ENCODE data around the gene SMG6. TPM values are rescaled to one million over a fixed set of nuclear protein-coding genes. Genes with fewer than 3 reads are reported as not detected.
A peak's percentile ranks its signal among the peaks of the same experiment; 100 is the strongest.

Gene SMG6
- polyA plus RNA-seq, 3 donors, result 31.1 to 36.1 (median 32.9) TPM

GRCh38 chr17:2037155-2037554, 266.4 kb downstream of the SMG6 start:
- DNase-seq (ENCODE audit: low read depth in 3 of 3, low spot score in 2 of 3), result no peak

- no peak for DNase-seq (ENCODE audit: low read depth in 3 of 3, low spot score in 2 of 3)
These were observed 267.8 kb downstream of the SMG6 start for GRCh38 chr17:2035541-2036488.

- DNase-seq (ENCODE audit: low read depth in 3 of 3, low spot score in 2 of 3), result no peak
These were observed 268.6 kb downstream of the SMG6 start for GRCh38 chr17:2034806-2035540.

- DNase-seq (ENCODE audit: low read depth in 3 of 3, low spot score in 2 of 3), result no peak
These were observed 269.4 kb downstream of the SMG6 start for GRCh38 chr17:2034157-2034556.

DNA sequence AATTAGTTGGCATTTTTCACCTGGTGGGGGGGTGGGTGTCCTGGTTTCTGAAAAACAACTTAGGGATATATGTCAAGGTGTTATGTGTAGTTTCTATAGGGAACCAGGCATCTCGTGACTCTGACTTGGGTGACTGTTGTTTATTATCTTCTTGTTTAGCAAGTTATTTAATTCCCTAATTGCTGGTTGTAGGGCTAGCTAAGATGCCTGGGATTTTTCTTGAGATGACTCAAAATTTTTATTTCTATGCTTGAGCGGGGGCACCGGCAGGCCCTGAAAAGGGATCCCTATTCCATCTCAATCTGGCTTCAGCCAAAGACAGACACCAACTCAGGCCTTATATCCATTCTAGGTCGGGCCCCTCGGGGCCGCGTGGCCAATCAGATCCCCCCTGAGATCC, 270.4 kb downstream of the SMG6 start:
- DNase-seq (ENCODE audit: low read depth in 3 of 3, low spot score in 2 of 3), result no peak

- no peak for DNase-seq (ENCODE audit: low read depth in 3 of 3, low spot score in 2 of 3)
These were observed 272.8 kb downstream of the SMG6 start for GRCh38 chr17:2030779-2031163.

DNA sequence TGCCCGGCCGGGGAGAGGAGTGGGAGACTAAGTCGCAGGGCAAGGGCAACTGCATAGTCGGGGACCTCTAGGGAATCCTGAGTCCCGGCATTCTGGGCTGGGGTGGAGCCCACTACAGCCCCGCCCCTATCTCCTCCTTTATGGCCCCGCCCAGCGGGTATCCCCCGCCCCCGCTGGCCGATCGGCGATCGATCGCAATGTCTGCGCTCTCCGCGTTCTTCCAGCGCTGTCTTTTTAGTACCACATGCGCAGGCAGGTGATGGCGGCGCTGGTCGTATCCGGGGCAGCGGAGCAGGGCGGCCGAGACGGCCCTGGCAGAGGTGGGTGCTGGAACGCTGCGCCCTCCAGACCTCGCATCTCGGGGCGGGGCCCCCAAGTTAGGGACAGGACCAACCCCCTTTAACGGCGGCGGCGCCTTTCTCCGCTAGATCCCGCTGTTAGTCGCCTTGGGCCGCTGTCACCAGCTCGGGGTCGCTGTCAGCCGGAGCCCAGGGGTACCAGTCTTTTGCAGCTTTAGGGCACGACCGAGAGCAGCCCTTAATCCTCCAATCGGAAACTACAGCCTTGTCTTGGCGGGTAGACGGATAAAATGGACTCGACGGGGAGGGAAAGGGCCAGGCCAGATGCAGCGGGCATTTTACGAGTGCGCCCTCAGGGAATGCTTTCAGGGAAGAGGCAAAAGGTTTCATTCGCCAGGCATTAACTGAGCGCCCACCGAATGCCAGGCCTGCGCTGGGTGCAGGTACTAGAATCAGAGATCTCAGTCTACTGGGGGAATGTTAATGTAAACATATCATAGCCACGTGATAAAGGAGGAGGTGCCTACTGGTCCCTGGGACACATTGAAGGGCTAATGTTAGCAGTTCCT, 273.4 kb downstream of the SMG6 start, which contains the start of gene DPH1:
Gene DPH1, plus strand, starts transcription at position 243 of the 868 bp plus-strand sequence. Its CDS starts 17 bp downstream, at position 260.
- peak in 1 of 3 donors; percentile 62 for DNase-seq (ENCODE audit: low read depth in 3 of 3, low spot score in 2 of 3)

GRCh38 chr17:2028737-2029136, 274.8 kb downstream of the SMG6 start:
- no peak for DNase-seq (ENCODE audit: low read depth in 3 of 3, low spot score in 2 of 3)

GRCh38 chr17:2028234-2028614, 275.4 kb downstream of the SMG6 start:
- DNase-seq (ENCODE audit: low read depth in 3 of 3, low spot score in 2 of 3), result no peak

- no peak for DNase-seq (ENCODE audit: low read depth in 3 of 3, low spot score in 2 of 3)
These were observed 275.9 kb downstream of the SMG6 start for GRCh38 chr17:2027528-2028233.

- DNase-seq (ENCODE audit: low read depth in 3 of 3, low spot score in 2 of 3), result no peak
These were observed 277.8 kb downstream of the SMG6 start for GRCh38 chr17:2025622-2026309.

- no peak for DNase-seq (ENCODE audit: low read depth in 3 of 3, low spot score in 2 of 3)
These were observed 278.4 kb downstream of the SMG6 start, which contains the start of gene RTN4RL1 for GRCh38 chr17:2025220-2025621. Gene RTN4RL1, minus strand, starts transcription at chr17:2025334. Its CDS starts 469 bp downstream, at chr17:2024865.

GRCh38 chr17:2024572-2025219, 278.9 kb downstream of the SMG6 start:
- DNase-seq (ENCODE audit: low read depth in 3 of 3, low spot score in 2 of 3), result no peak

DNA sequence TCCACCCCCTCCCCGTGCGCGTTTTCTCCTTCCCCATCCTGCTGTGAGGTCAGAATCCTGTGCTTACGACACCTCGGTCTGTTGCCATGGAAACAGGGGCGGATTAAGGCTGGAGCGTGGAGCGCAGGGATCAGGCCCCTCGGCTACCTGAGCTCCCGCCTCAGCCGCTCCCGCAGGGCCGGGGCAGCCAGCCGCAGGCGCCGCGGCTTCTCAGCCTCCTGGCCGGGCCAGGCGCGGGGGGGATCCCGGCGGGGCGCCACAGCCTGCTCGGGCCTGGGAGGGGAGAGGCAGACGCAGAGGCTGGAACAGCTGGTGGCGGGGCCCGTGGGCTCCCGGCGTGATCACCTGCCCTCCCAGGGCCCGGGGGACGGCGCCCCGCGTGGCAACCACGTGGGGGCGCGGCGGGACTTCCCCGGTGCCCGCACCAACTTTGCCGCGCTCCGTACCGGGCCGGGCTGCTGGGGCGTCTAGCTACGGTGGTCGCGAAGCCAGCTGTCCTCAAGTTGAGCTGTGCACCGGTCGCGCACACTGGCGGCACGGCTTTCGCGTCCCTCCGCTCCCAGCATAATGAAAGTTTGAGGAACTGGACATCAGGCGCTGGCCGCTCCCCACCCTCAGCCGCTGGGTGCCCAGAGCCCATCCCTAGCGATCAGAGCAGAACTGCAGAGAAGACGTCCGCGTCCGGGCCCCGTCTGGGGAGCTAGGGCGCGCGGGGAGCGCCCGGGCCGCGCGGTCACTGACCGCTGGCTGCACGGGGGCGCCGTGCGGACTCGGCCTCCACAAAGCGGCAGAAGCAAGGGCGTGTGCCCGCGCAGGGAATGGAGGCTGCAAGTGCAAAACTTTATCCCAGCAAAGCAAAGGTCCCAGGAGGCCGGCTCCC, 279.7 kb downstream of the SMG6 start:
- no peak for DNase-seq (ENCODE audit: low read depth in 3 of 3, low spot score in 2 of 3)

DNA sequence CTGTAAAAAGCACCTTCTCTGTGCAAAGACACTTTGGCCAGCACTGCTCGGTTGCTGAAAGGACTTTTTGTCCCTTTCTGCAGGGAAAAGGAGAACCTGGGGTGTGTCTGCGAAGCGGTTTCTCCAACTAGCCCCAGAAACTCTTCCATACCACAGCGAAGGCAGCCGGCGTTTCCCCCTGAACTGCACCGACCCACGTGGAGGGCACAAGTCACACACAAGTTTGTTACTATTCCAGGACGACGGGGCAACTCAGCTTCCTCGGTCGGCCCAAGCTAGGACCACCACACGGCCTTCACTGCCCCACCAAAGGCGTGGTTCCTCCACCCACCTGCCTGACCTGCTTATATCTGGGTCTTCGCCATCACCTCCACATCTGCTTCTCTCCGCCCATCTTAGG, 280.3 kb downstream of the SMG6 start:
- DNase-seq (ENCODE audit: low read depth in 3 of 3, low spot score in 2 of 3), result no peak

GRCh38 chr17:2022647-2023240, 280.8 kb downstream of the SMG6 start:
- DNase-seq (ENCODE audit: low read depth in 3 of 3, low spot score in 2 of 3), result no peak

DNA sequence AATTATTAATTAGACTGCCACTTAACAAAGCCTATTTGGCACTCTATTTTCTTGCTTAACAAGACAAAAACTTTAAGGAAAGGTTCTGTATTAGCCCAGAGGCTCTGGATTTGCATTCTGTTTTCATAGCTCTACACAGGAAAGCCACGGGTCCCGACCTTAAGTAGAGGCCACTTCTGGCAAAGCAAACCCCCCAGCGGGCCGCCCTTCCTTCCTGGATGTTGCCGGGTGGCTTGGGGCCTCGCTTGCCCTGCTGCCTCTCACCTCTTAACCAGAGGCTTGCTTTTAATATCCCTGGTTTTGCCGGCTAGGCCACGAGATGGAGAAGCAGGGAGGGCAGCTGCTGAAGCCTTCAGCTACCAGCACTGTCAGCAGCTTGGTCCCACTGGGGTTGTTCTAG, 282.9 kb downstream of the SMG6 start:
- no peak for DNase-seq (ENCODE audit: low read depth in 3 of 3, low spot score in 2 of 3)

GRCh38 chr17:2019723-2020122, 283.9 kb downstream of the SMG6 start:
- no peak for DNase-seq (ENCODE audit: low read depth in 3 of 3, low spot score in 2 of 3)
